Measurements from ENCODE around the gene GAS2. TPM values are rescaled to one million over a fixed set of nuclear protein-coding genes. Genes with fewer than 3 reads are reported as not detected.

GAS2 gene
- total RNA-seq, 2 experiments from 2014 or later, result 1.8 to 4.1 TPM

- no peak for DNase-seq (ENCODE audit: low spot score)
- H3K4me2 ChIP-seq (ENCODE audit: low read length), result no peak overlapping the region
- BruUV-seq (replicated peaks), result no TSS peak
- H3K27ac ChIP-seq (ENCODE audit: low read depth, low read length, poor library complexity, severe bottlenecking), result no peak overlapping the region
- POLR2A ChIA-PET, result interaction anchor here (1.2 kb wide), 1 partner anchor 10 kb away, joined by 3 read pairs; no protein-coding TSS in a partner anchor
- H3K4me1 ChIP-seq (ENCODE audit: insufficient read depth, low read length, poor library complexity, severe bottlenecking), result no peaks in the 10 kb centered on the region
- TF ChIP-seq CTCF (conservative IDR thresholded peaks at IDR 0.05; ENCODE audit: low read length) (no peak), EZH2phosphoT487 (IDR thresholded peaks at IDR 0.05; ENCODE audit: borderline replicate concordance, low read depth, low read length) (no peak)
- no peaks in the 10 kb centered on the region for H3K79me2 ChIP-seq (ENCODE audit: insufficient read depth, low read depth, low read length)
- CTCF ChIA-PET (ENCODE audit: unreplicated experiment), result no interaction called here
- intact Hi-C loops (cut with micrococcal nuclease; ENCODE audit: unreplicated experiment), result no loop called here
- H3K4me3 ChIP-seq (ENCODE audit: low read depth, low read length, poor library complexity, severe bottlenecking), result no peak overlapping the region
- no peaks in the 10 kb centered on the region for H3K9me3 ChIP-seq (ENCODE audit: low read length)
- no peaks in the 10 kb centered on the region for H3K36me3 ChIP-seq (ENCODE audit: insufficient read depth, low read length)
- no peak overlapping the region for H2AFZ ChIP-seq (ENCODE audit: low read length)
- H3K9me2 ChIP-seq (ENCODE audit: insufficient read depth, low read length), result no peaks in the 10 kb centered on the region
- no peaks in the 10 kb centered on the region for H4K20me1 ChIP-seq (ENCODE audit: insufficient read depth, low read length)
These were observed 46.9 kb downstream of the GAS2 start for GRCh38 chr11:22713336-22713735.

GRCh38 chr11:22715971-22716370 is 49.6 kb downstream of the GAS2 start:
- no peak overlapping the region for H3K4me2 ChIP-seq (ENCODE audit: low read length)
- BruUV-seq (replicated peaks), result no TSS peak
- no peaks in the 10 kb centered on the region for H3K4me1 ChIP-seq (ENCODE audit: insufficient read depth, low read length, poor library complexity, severe bottlenecking)
- H3K9me3 ChIP-seq (ENCODE audit: low read length), result no peaks in the 10 kb centered on the region
- POLR2A ChIA-PET, result interaction anchor here (0.7 kb wide), 1 partner anchor 301 kb away, joined by 4 read pairs; no protein-coding TSS in a partner anchor
- H2AFZ ChIP-seq (ENCODE audit: low read length), result no peak overlapping the region
- H3K9me2 ChIP-seq (ENCODE audit: insufficient read depth, low read length), result no peaks in the 10 kb centered on the region
- CTCF ChIA-PET (ENCODE audit: unreplicated experiment), result no interaction called here
- H3K27ac ChIP-seq (ENCODE audit: low read depth, low read length, poor library complexity, severe bottlenecking), result no peak overlapping the region
- TF ChIP-seq EZH2phosphoT487 (IDR thresholded peaks at IDR 0.05; ENCODE audit: borderline replicate concordance, low read depth, low read length) (no peak), CTCF (conservative IDR thresholded peaks at IDR 0.05; ENCODE audit: low read length) (no peak)
- H4K20me1 ChIP-seq (ENCODE audit: insufficient read depth, low read length), result no peaks in the 10 kb centered on the region
- intact Hi-C loops (cut with micrococcal nuclease; ENCODE audit: unreplicated experiment), result no loop called here
- DNase-seq (ENCODE audit: low spot score), result no peak
- no peaks in the 10 kb centered on the region for H3K36me3 ChIP-seq (ENCODE audit: insufficient read depth, low read length)
- no peak overlapping the region for H3K4me3 ChIP-seq (ENCODE audit: low read depth, low read length, poor library complexity, severe bottlenecking)
- no peaks in the 10 kb centered on the region for H3K79me2 ChIP-seq (ENCODE audit: insufficient read depth, low read depth, low read length)

- intact Hi-C loops (cut with micrococcal nuclease; ENCODE audit: unreplicated experiment), result no loop called here
- CTCF ChIA-PET (ENCODE audit: unreplicated experiment), result no interaction called here
- no peak overlapping the region for H2AFZ ChIP-seq (ENCODE audit: low read length)
- no peak overlapping the region for H3K4me3 ChIP-seq (ENCODE audit: low read depth, low read length, poor library complexity, severe bottlenecking)
- no peak overlapping the region for H3K27ac ChIP-seq (ENCODE audit: low read depth, low read length, poor library complexity, severe bottlenecking)
- no peak for TF ChIP-seq CTCF (conservative IDR thresholded peaks at IDR 0.05; ENCODE audit: low read length)
- no peaks in the 10 kb centered on the region for H3K36me3 ChIP-seq (ENCODE audit: insufficient read depth, low read length)
- H3K9me3 ChIP-seq (ENCODE audit: low read length), result no peaks in the 10 kb centered on the region
- H3K9me2 ChIP-seq (ENCODE audit: insufficient read depth, low read length), result no peaks in the 10 kb centered on the region
- DNase-seq (ENCODE audit: low spot score), result no peak
- H3K4me2 ChIP-seq (ENCODE audit: low read length), result no peak overlapping the region
- H3K79me2 ChIP-seq (ENCODE audit: insufficient read depth, low read depth, low read length), result no peaks in the 10 kb centered on the region
- no peaks in the 10 kb centered on the region for H3K4me1 ChIP-seq (ENCODE audit: insufficient read depth, low read length, poor library complexity, severe bottlenecking)
- no TSS peak for BruUV-seq (replicated peaks)
- POLR2A ChIA-PET, result interaction anchor here (1.1 kb wide), 1 partner anchor 32 kb away, joined by 3 read pairs; no protein-coding TSS in a partner anchor
- no peaks in the 10 kb centered on the region for H4K20me1 ChIP-seq (ENCODE audit: insufficient read depth, low read length)
These were observed 54.0 kb downstream of the GAS2 start for GRCh38 chr11:22720457-22720856.

Data from OCI-LY7 (cell line).